ENCODE measurements around the gene ADGRE3. TPM values are rescaled to one million over a fixed set of nuclear protein-coding genes. Genes with fewer than 3 reads are reported as not detected.
A peak's percentile ranks its signal among the peaks of the same experiment; 100 is the strongest.

The ADGRE3 gene
- total and polyA plus RNA-seq, 7 donors, result 0.11 to 0.27 TPM; not detected in 5

- H3K9me3 ChIP-seq, result no peaks in the 10 kb centered on the region
- intact Hi-C loops (cut with DNase I), result loop anchor here (10.0 kb wide), 2 partner anchors 108 to 308 kb away; partner anchors contain the start of gene OR7A17 (in 1 of the 2)
- no peak for TF ChIP-seq CTCF (IDR thresholded peaks at IDR 0.05)
- DNase-seq (no peak), ATAC-seq (no peak)
- 83 to 88% (median 85%) methylated on average over 8 of the region's 8 CpGs for WGBS, 3 donors
- H3K27ac ChIP-seq, result no peak overlapping the region
- no peak overlapping the region for H3K4me3 ChIP-seq
- peaks cover 5% of the 10 kb centered on the region for H3K4me1 ChIP-seq
- no peaks in the 10 kb centered on the region for H3K27me3 ChIP-seq (ENCODE audit: insufficient read depth in 3 of 3, low read length in 2 of 3)
- no peaks in the 10 kb centered on the region for H3K36me3 ChIP-seq (ENCODE audit: insufficient read depth in 1 of 2, low read depth in 1 of 2)
These were observed 98.3 kb downstream of the ADGRE3 start for GRCh38 chr19:14576363-14576762.

GRCh38 chr19:14575428-14575980 lies 99.1 kb downstream of the ADGRE3 start:
- DNase-seq (peak in 1 of 2 donors; percentile 3), ATAC-seq (no peak)
- no peak overlapping the region for H3K27ac ChIP-seq
- 81 to 84% (median 82%) methylated on average over 6 of the region's 6 CpGs for WGBS, 3 donors
- no peaks in the 10 kb centered on the region for H3K27me3 ChIP-seq (ENCODE audit: insufficient read depth in 3 of 3, low read length in 2 of 3)
- no peaks in the 10 kb centered on the region for H3K9me3 ChIP-seq
- TF ChIP-seq CTCF (IDR thresholded peaks at IDR 0.05), result no peak
- no peaks in the 10 kb centered on the region for H3K36me3 ChIP-seq (ENCODE audit: insufficient read depth in 1 of 2, low read depth in 1 of 2)
- H3K4me3 ChIP-seq, result no peak overlapping the region
- H3K4me1 ChIP-seq, result peaks cover 13% of the 10 kb centered on the region
- intact Hi-C loops (cut with DNase I), result loop anchor here (2.0 to 10.0 kb wide), 3 partner anchors 109 to 309 kb away; partner anchors contain the start of gene OR7A17 (in 1 of the 2)

GRCh38 chr19:14571695-14572490 lies 102.8 kb downstream of the ADGRE3 start, which contains the start of gene NDUFB7:
Gene NDUFB7, minus strand, starts transcription at chr19:14572066. Its CDS starts 66 bp downstream, at chr19:14572000.
- Histone ChIP-seq H3K36me3 (ENCODE audit: insufficient read depth in 1 of 2, low read depth in 1 of 2) (peaks cover 0 to 7% of the 10 kb centered on the region in 2 donors), H3K4me3 (peak within 1 kb of the TSS; percentile 87), H3K4me1 (peaks cover 22% of the 10 kb centered on the region), H3K27me3 (ENCODE audit: insufficient read depth in 3 of 3, low read length in 2 of 3) (no peaks in the 10 kb centered on the region), H3K27ac (peak within 1 kb of the TSS; percentile 81), H3K9me3 (no peaks in the 10 kb centered on the region)
- ATAC-seq (peak; percentile 97 to 99 (median 98)), DNase-seq (peak; percentile 91 to 94)
- intact Hi-C loops (cut with DNase I), result loop anchor here (10.0 kb wide), 2 partner anchors 113 to 313 kb away; partner anchors contain the start of gene OR7A17 (in 1 of the 2)
- TF ChIP-seq CTCF (IDR thresholded peaks at IDR 0.05), result peak; percentile 76
- WGBS, 3 donors, result 2% methylated on average over 36 to 40 of the region's 40 CpGs

- peaks cover 0 to 11% of the 10 kb centered on the region in 2 donors for H3K36me3 ChIP-seq (ENCODE audit: insufficient read depth in 1 of 2, low read depth in 1 of 2)
- H3K9me3 ChIP-seq, result no peaks in the 10 kb centered on the region
- H3K4me1 ChIP-seq, result peaks cover 22% of the 10 kb centered on the region
- DNase-seq, result no peak
- peak overlapping the region; percentile 81 for H3K27ac ChIP-seq
- H3K27me3 ChIP-seq (ENCODE audit: insufficient read depth in 3 of 3, low read length in 2 of 3), result no peaks in the 10 kb centered on the region
- no peak for TF ChIP-seq CTCF (IDR thresholded peaks at IDR 0.05)
- 38 to 41% (median 40%) methylated on average over 22 of the region's 22 CpGs for WGBS, 3 donors
- peak overlapping the region; percentile 87 for H3K4me3 ChIP-seq
- intact Hi-C loops (cut with DNase I), result loop anchor here (10.0 kb wide), 2 partner anchors 114 to 314 kb away; partner anchors contain the start of gene OR7A17 (in 1 of the 2)
- ATAC-seq, result no peak
These were observed 103.6 kb downstream of the ADGRE3 start for GRCh38 chr19:14570864-14571527.

Other genes with a start within 250 kb of the ADGRE3 start
- 100 to 1,000 TPM in 2 of 4 donors, 10 to 100 TPM in 2; 61.1 to 136 (median 102) TPM for gene PKN1, start 241.5 kb downstream of the ADGRE3 start, total RNA-seq
- gene PKN1, start 241.5 kb downstream of the ADGRE3 start, polyA plus RNA-seq, result 10 to 100 TPM; 40.7 to 69.2 (median 62.9) TPM
- under 1 TPM in 2 of 4 donors, not detected in 2; 0.15 to 0.25 TPM for gene PTGER1, start 199.5 kb downstream of the ADGRE3 start, total RNA-seq
- under 1 TPM; 0.05 to 0.10 (median 0.08) TPM for gene PTGER1, start 199.5 kb downstream of the ADGRE3 start, polyA plus RNA-seq
- 10 to 100 TPM; 37.9 to 45.3 (median 43.2) TPM for gene GIPC1, start 178.7 kb downstream of the ADGRE3 start, total RNA-seq
- 10 to 100 TPM; 45.3 to 63.5 (median 50.8) TPM for gene GIPC1, start 178.7 kb downstream of the ADGRE3 start, polyA plus RNA-seq
- 100 to 1,000 TPM in 1 of 4 donors, 10 to 100 TPM in 3; 32.6 to 105 (median 42.6) TPM for gene DNAJB1, start 156.4 kb downstream of the ADGRE3 start, total RNA-seq
- gene DNAJB1, start 156.4 kb downstream of the ADGRE3 start, polyA plus RNA-seq, result 10 to 100 TPM; 20.8 to 32.0 (median 24.4) TPM
- gene TECR, start 145.2 kb downstream of the ADGRE3 start, total RNA-seq, result 100 to 1,000 TPM; 111 to 209 (median 158) TPM
- 100 to 1,000 TPM in 2 of 3 donors, 10 to 100 TPM in 1; 77.8 to 145 (median 136) TPM for gene TECR, start 145.2 kb downstream of the ADGRE3 start, polyA plus RNA-seq
- gene NDUFB7, start 102.8 kb downstream of the ADGRE3 start, total RNA-seq, result 100 to 1,000 TPM; 216 to 306 (median 287) TPM
- 100 to 1,000 TPM; 488 to 805 (median 716) TPM for gene NDUFB7, start 102.8 kb downstream of the ADGRE3 start, polyA plus RNA-seq
- not detected for gene CLEC17A, start 91.8 kb downstream of the ADGRE3 start, total RNA-seq
- gene CLEC17A, start 91.8 kb downstream of the ADGRE3 start, polyA plus RNA-seq, result under 1 TPM in 2 of 3 donors, not detected in 1; 0.03 to 0.04 TPM
- gene ZNF333, start 15.2 kb upstream of the ADGRE3 start, total RNA-seq, result 1 to 10 TPM; 6.8 to 9.7 (median 8.5) TPM
- 10 to 100 TPM in 2 of 3 donors, 1 to 10 TPM in 1; 6.9 to 16.0 (median 10.2) TPM for gene ZNF333, start 15.2 kb upstream of the ADGRE3 start, polyA plus RNA-seq
- gene ADGRE2, start 103.7 kb upstream of the ADGRE3 start, total RNA-seq, result under 1 TPM; 0.56 to 0.96 (median 0.79) TPM
- gene ADGRE2, start 103.7 kb upstream of the ADGRE3 start, polyA plus RNA-seq, result under 1 TPM; 0.12 to 0.19 (median 0.13) TPM
- gene OR7A5, start 160.3 kb upstream of the ADGRE3 start, total RNA-seq, result not detected
- gene OR7A5, start 160.3 kb upstream of the ADGRE3 start, polyA plus RNA-seq, result under 1 TPM; 0.01 TPM
- under 1 TPM in 1 of 4 donors, not detected in 3; 0.02 TPM for gene OR7C1, start 160.3 kb upstream of the ADGRE3 start, total RNA-seq
- gene OR7C1, start 160.3 kb upstream of the ADGRE3 start, polyA plus RNA-seq, result under 1 TPM in 2 of 3 donors, not detected in 1; under 0.01 to 0.04 TPM
- not detected for gene OR7A10, start 174.1 kb upstream of the ADGRE3 start, total RNA-seq
- not detected for gene OR7A10, start 174.1 kb upstream of the ADGRE3 start, polyA plus RNA-seq
- not detected for gene OR7A17, start 211.3 kb upstream of the ADGRE3 start, total RNA-seq
- not detected for gene OR7A17, start 211.3 kb upstream of the ADGRE3 start, polyA plus RNA-seq